ENCODE data around the gene IP6K2.

IP6K2 gene

GRCh38 chr3:48689384-48689783 is 27.6 kb downstream of the IP6K2 start:
- no peak for TF ChIP-seq CTCF (conservative IDR thresholded peaks at IDR 0.05; ENCODE audit: low read depth, low read length)

GRCh38 chr3:48688737-48689075 is 28.3 kb downstream of the IP6K2 start:
- H3K79me2 ChIP-seq (ENCODE audit: insufficient read depth, low read depth) = no peaks in the 10 kb centered on the region
- H2AFZ ChIP-seq (ENCODE audit: low read depth) = no peak overlapping the region
- no peak overlapping the region for H3K4me3 ChIP-seq (IDR thresholded peaks at IDR 0.05; ENCODE audit: insufficient read depth, low read depth, low read length)
- H3K36me3 ChIP-seq (ENCODE audit: insufficient read depth) = no peaks in the 10 kb centered on the region
- no peak overlapping the region for H3K9ac ChIP-seq
- H3K27ac ChIP-seq = no peak overlapping the region
- H4K20me1 ChIP-seq (ENCODE audit: insufficient read depth) = no peaks in the 10 kb centered on the region
- no peaks in the 10 kb centered on the region for H3K27me3 ChIP-seq (ENCODE audit: insufficient read depth, low read depth)
- no peak overlapping the region for H3K4me2 ChIP-seq
- H3K4me1 ChIP-seq (ENCODE audit: low read depth, poor library complexity, severe bottlenecking) = peaks cover 3% of the 10 kb centered on the region
- TF ChIP-seq CTCF (conservative IDR thresholded peaks at IDR 0.05; ENCODE audit: low read depth, low read length) = no peak

More at GRCh38 chr3:48689384-48689783, 27.6 kb downstream of the IP6K2 start:
- Histone ChIP-seq H3K4me1 (ENCODE audit: low read depth, poor library complexity, severe bottlenecking) (peaks cover 3% of the 10 kb centered on the region), H3K27me3 (ENCODE audit: insufficient read depth, low read depth) (no peaks in the 10 kb centered on the region), H3K4me2 (no peak overlapping the region), H3K27ac (no peak overlapping the region), H2AFZ (ENCODE audit: low read depth) (no peak overlapping the region), H3K9ac (no peak overlapping the region), H3K79me2 (ENCODE audit: insufficient read depth, low read depth) (no peaks in the 10 kb centered on the region), H3K4me3 (IDR thresholded peaks at IDR 0.05; ENCODE audit: insufficient read depth, low read depth, low read length) (no peak overlapping the region), H4K20me1 (ENCODE audit: insufficient read depth) (no peaks in the 10 kb centered on the region), H3K36me3 (ENCODE audit: insufficient read depth) (no peaks in the 10 kb centered on the region)

GRCh38 chr3:48688032-48688736 is 28.8 kb downstream of the IP6K2 start:
- Histone ChIP-seq H3K27ac (no peak overlapping the region), H3K4me2 (no peak overlapping the region), H3K79me2 (ENCODE audit: insufficient read depth, low read depth) (no peaks in the 10 kb centered on the region), H3K4me1 (ENCODE audit: low read depth, poor library complexity, severe bottlenecking) (peaks cover 3% of the 10 kb centered on the region), H3K36me3 (ENCODE audit: insufficient read depth) (no peaks in the 10 kb centered on the region), H2AFZ (ENCODE audit: low read depth) (no peak overlapping the region), H3K4me3 (IDR thresholded peaks at IDR 0.05; ENCODE audit: insufficient read depth, low read depth, low read length) (no peak overlapping the region), H3K9ac (no peak overlapping the region), H3K27me3 (ENCODE audit: insufficient read depth, low read depth) (no peaks in the 10 kb centered on the region), H4K20me1 (ENCODE audit: insufficient read depth) (no peaks in the 10 kb centered on the region)
- TF ChIP-seq CTCF (conservative IDR thresholded peaks at IDR 0.05; ENCODE audit: low read depth, low read length) = no peak

DNA sequence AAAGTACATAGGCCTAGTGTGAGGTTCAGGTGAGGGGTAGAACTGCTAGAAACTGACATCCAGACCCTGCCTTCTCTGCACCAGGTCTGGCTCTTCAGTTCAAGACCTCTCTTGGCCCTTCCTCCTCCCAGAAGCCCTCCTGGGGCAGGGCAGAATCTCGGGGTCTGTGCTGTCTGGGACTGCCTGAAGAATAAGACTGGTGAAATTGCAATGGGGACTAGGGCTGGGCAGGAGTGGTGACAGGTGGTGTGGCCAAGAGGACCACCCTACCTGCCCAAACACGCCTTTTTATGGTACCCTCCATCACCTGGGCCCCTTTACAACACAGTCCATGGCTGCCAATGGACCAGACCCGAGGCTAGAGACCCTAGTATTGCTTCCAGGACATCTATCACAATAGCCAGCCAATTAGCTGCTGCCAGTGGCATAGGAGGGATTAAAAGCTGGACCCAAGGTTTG is 29.8 kb downstream of the IP6K2 start:
- Histone ChIP-seq H3K4me3 (IDR thresholded peaks at IDR 0.05; ENCODE audit: insufficient read depth, low read depth, low read length) (no peak overlapping the region), H3K9ac (no peak overlapping the region), H3K79me2 (ENCODE audit: insufficient read depth, low read depth) (no peaks in the 10 kb centered on the region), H3K36me3 (ENCODE audit: insufficient read depth) (no peaks in the 10 kb centered on the region), H3K27me3 (ENCODE audit: insufficient read depth, low read depth) (no peaks in the 10 kb centered on the region), H3K4me1 (ENCODE audit: low read depth, poor library complexity, severe bottlenecking) (peaks cover 3% of the 10 kb centered on the region), H3K4me2 (no peak overlapping the region), H3K27ac (no peak overlapping the region), H2AFZ (ENCODE audit: low read depth) (no peak overlapping the region), H4K20me1 (ENCODE audit: insufficient read depth) (no peaks in the 10 kb centered on the region)
- TF ChIP-seq CTCF (conservative IDR thresholded peaks at IDR 0.05; ENCODE audit: low read depth, low read length) = no peak
